Right lobe of liver (tissue), 4 donors: ENCODE results near the gene CHST8.

ENCODE experiments used
- POLR2A ChIP-seq: fragments of 450-650 bp; IDR thresholded peaks from one replicate; pipeline ENCODE4 v1.6.1; 2017; ENCODE audit warnings: antibody characterized with exemption, mild to moderate bottlenecking
- TF ChIP-seq, protein P1 (sequence below), 4 donors: fragments of 200-600 bp in 3 of 4; fragments of 450-650 bp in 1 of 4; IDR thresholded peaks; one replicate each; pipeline versions ENCODE4 v1.5.1 to v1.8.0; 2016 to 2022; ENCODE audit warnings: antibody characterized with exemption in 4 of 4, mild to moderate bottlenecking in 2 of 4
- donor health status: DM: no; HTN: no; CAD: no.
- donor health status: DM: no; HTN: no; CAD: no.
- donor health status: DM: no; HTN: yes; CAD: no.

DNA sequence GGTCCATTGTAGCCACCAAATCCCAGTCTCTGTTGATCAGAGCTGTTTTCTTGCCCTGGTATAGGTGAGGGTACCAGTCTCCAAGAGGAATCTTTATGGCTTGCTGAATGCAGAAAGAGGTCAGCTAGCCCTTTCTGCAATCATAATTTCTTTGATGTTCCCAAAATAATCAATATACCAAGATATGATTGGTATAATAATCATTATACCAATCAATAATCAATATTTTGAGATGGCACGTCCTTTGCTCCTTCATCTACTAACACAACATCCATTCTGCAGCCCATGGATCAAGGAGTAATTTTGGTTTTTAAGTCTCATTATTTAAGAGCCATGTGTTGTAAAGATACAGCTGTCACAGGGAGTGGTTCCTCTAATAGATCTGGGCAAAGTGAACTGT is 31.5 kb upstream of the CHST8 start:
- TF ChIP-seq, protein P1, sequence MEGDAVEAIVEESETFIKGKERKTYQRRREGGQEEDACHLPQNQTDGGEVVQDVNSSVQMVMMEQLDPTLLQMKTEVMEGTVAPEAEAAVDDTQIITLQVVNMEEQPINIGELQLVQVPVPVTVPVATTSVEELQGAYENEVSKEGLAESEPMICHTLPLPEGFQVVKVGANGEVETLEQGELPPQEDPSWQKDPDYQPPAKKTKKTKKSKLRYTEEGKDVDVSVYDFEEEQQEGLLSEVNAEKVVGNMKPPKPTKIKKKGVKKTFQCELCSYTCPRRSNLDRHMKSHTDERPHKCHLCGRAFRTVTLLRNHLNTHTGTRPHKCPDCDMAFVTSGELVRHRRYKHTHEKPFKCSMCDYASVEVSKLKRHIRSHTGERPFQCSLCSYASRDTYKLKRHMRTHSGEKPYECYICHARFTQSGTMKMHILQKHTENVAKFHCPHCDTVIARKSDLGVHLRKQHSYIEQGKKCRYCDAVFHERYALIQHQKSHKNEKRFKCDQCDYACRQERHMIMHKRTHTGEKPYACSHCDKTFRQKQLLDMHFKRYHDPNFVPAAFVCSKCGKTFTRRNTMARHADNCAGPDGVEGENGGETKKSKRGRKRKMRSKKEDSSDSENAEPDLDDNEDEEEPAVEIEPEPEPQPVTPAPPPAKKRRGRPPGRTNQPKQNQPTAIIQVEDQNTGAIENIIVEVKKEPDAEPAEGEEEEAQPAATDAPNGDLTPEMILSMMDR (IDR thresholded peaks at IDR 0.05), result no peak
- TF ChIP-seq POLR2A, result no peak
